Measurements from ENCODE around the gene LIPM.

The LIPM gene

GRCh38 chr10:88800152-88801125, 2.1 kb upstream of the LIPM start:
- H3K4me3 ChIP-seq (ENCODE audit: low read depth, low read length): no peak overlapping the region
- no peak overlapping the region for H3K27ac ChIP-seq (ENCODE audit: low read depth, low read length)
- H3K4me1 ChIP-seq (ENCODE audit: control insufficient read depth, insufficient read depth, low read length): peaks cover 11% of the 10 kb centered on the region
- H3K9me3 ChIP-seq (ENCODE audit: control insufficient read depth, insufficient read depth, low read length): no peaks in the 10 kb centered on the region
- H3K27me3 ChIP-seq (ENCODE audit: control insufficient read depth, insufficient read depth, low read length): no peaks in the 10 kb centered on the region; the same call in 1 of the 2 replicates
- no peak overlapping the region for H3K9ac ChIP-seq (ENCODE audit: low read depth, low read length)
- no peaks in the 10 kb centered on the region for H3K36me3 ChIP-seq (ENCODE audit: control insufficient read depth, insufficient read depth, low read length)

- Histone ChIP-seq H3K4me3 (ENCODE audit: low read depth, low read length) (no peak overlapping the region), H3K4me1 (ENCODE audit: control insufficient read depth, insufficient read depth, low read length) (peaks cover 11% of the 10 kb centered on the region)
These were observed 1.1 kb downstream of the LIPM start for GRCh38 chr10:88803641-88804040.

GRCh38 chr10:88804083-88804812, 1.7 kb downstream of the LIPM start:
- Histone ChIP-seq H3K27me3 (ENCODE audit: control insufficient read depth, insufficient read depth, low read length) (no peaks in the 10 kb centered on the region), H3K4me1 (ENCODE audit: control insufficient read depth, insufficient read depth, low read length) (peaks cover 11% of the 10 kb centered on the region), H3K27ac (ENCODE audit: low read depth, low read length) (peak overlapping the region; percentile 62), H3K4me3 (ENCODE audit: low read depth, low read length) (no peak overlapping the region), H3K9ac (ENCODE audit: low read depth, low read length) (no peak overlapping the region), H3K36me3 (ENCODE audit: control insufficient read depth, insufficient read depth, low read length) (no peaks in the 10 kb centered on the region), H3K9me3 (ENCODE audit: control insufficient read depth, insufficient read depth, low read length) (no peaks in the 10 kb centered on the region)

More at GRCh38 chr10:88803641-88804040, 1.1 kb downstream of the LIPM start:
- H3K27ac ChIP-seq (ENCODE audit: low read depth, low read length): peak overlapping the region; percentile 62
- H3K9me3 ChIP-seq (ENCODE audit: control insufficient read depth, insufficient read depth, low read length): no peaks in the 10 kb centered on the region
- H3K27me3 ChIP-seq (ENCODE audit: control insufficient read depth, insufficient read depth, low read length): no peaks in the 10 kb centered on the region
- H3K36me3 ChIP-seq (ENCODE audit: control insufficient read depth, insufficient read depth, low read length): no peaks in the 10 kb centered on the region
- H3K9ac ChIP-seq (ENCODE audit: low read depth, low read length): no peak overlapping the region

GRCh38 chr10:88805361-88805760, 2.8 kb downstream of the LIPM start:
- no peaks in the 10 kb centered on the region for H3K36me3 ChIP-seq (ENCODE audit: control insufficient read depth, insufficient read depth, low read length)
- peaks cover 11% of the 10 kb centered on the region for H3K4me1 ChIP-seq (ENCODE audit: control insufficient read depth, insufficient read depth, low read length)
- no peak overlapping the region for H3K9ac ChIP-seq (ENCODE audit: low read depth, low read length)
- H3K9me3 ChIP-seq (ENCODE audit: control insufficient read depth, insufficient read depth, low read length): no peaks in the 10 kb centered on the region
- H3K4me3 ChIP-seq (ENCODE audit: low read depth, low read length): no peak overlapping the region
- H3K27ac ChIP-seq (ENCODE audit: low read depth, low read length): no peak overlapping the region
- H3K27me3 ChIP-seq (ENCODE audit: control insufficient read depth, insufficient read depth, low read length): no peaks in the 10 kb centered on the region

- no peak overlapping the region for H3K27ac ChIP-seq (ENCODE audit: low read depth, low read length)
- no peak overlapping the region for H3K4me3 ChIP-seq (ENCODE audit: low read depth, low read length)
- no peak overlapping the region for H3K9ac ChIP-seq (ENCODE audit: low read depth, low read length)
- no peaks in the 10 kb centered on the region for H3K36me3 ChIP-seq (ENCODE audit: control insufficient read depth, insufficient read depth, low read length)
- H3K9me3 ChIP-seq (ENCODE audit: control insufficient read depth, insufficient read depth, low read length): no peaks in the 10 kb centered on the region
- H3K27me3 ChIP-seq (ENCODE audit: control insufficient read depth, insufficient read depth, low read length): no peaks in the 10 kb centered on the region
- H3K4me1 ChIP-seq (ENCODE audit: control insufficient read depth, insufficient read depth, low read length): peaks cover 11% of the 10 kb centered on the region
These were observed 3.4 kb downstream of the LIPM start for GRCh38 chr10:88805924-88806323.

- Histone ChIP-seq H3K4me3 (ENCODE audit: low read depth, low read length) (no peak overlapping the region), H3K9ac (ENCODE audit: low read depth, low read length) (no peak overlapping the region), H3K9me3 (ENCODE audit: control insufficient read depth, insufficient read depth, low read length) (no peaks in the 10 kb centered on the region), H3K4me1 (ENCODE audit: control insufficient read depth, insufficient read depth, low read length) (no peaks in the 10 kb centered on the region), H3K27ac (ENCODE audit: low read depth, low read length) (no peak overlapping the region), H3K36me3 (ENCODE audit: control insufficient read depth, insufficient read depth, low read length) (no peaks in the 10 kb centered on the region), H3K27me3 (ENCODE audit: control insufficient read depth, insufficient read depth, low read length) (no peaks in the 10 kb centered on the region)
These were observed 7.1 kb downstream of the LIPM start for GRCh38 chr10:88809621-88810020.

- no peak overlapping the region for H3K9ac ChIP-seq (ENCODE audit: low read depth, low read length)
- H3K9me3 ChIP-seq (ENCODE audit: control insufficient read depth, insufficient read depth, low read length): no peaks in the 10 kb centered on the region
- H3K36me3 ChIP-seq (ENCODE audit: control insufficient read depth, insufficient read depth, low read length): no peaks in the 10 kb centered on the region
- H3K4me1 ChIP-seq (ENCODE audit: control insufficient read depth, insufficient read depth, low read length): no peaks in the 10 kb centered on the region
- no peaks in the 10 kb centered on the region for H3K27me3 ChIP-seq (ENCODE audit: control insufficient read depth, insufficient read depth, low read length)
- no peak overlapping the region for H3K27ac ChIP-seq (ENCODE audit: low read depth, low read length)
- H3K4me3 ChIP-seq (ENCODE audit: low read depth, low read length): no peak overlapping the region
These were observed 7.8 kb downstream of the LIPM start for GRCh38 chr10:88810196-88810961.

GRCh38 chr10:88813200-88813599, 10.7 kb downstream of the LIPM start:
- Histone ChIP-seq H3K9ac (ENCODE audit: low read depth, low read length) (no peak overlapping the region), H3K9me3 (ENCODE audit: control insufficient read depth, insufficient read depth, low read length) (no peaks in the 10 kb centered on the region), H3K4me1 (ENCODE audit: control insufficient read depth, insufficient read depth, low read length) (no peaks in the 10 kb centered on the region), H3K4me3 (ENCODE audit: low read depth, low read length) (no peak overlapping the region), H3K36me3 (ENCODE audit: control insufficient read depth, insufficient read depth, low read length) (no peaks in the 10 kb centered on the region), H3K27me3 (ENCODE audit: control insufficient read depth, insufficient read depth, low read length) (no peaks in the 10 kb centered on the region), H3K27ac (ENCODE audit: low read depth, low read length) (no peak overlapping the region)

- no peaks in the 10 kb centered on the region for H3K9me3 ChIP-seq (ENCODE audit: control insufficient read depth, insufficient read depth, low read length)
- no peaks in the 10 kb centered on the region for H3K36me3 ChIP-seq (ENCODE audit: control insufficient read depth, insufficient read depth, low read length)
- no peaks in the 10 kb centered on the region for H3K4me1 ChIP-seq (ENCODE audit: control insufficient read depth, insufficient read depth, low read length)
- H3K27me3 ChIP-seq (ENCODE audit: control insufficient read depth, insufficient read depth, low read length): no peaks in the 10 kb centered on the region
- H3K4me3 ChIP-seq (ENCODE audit: low read depth, low read length): no peak overlapping the region
- no peak overlapping the region for H3K27ac ChIP-seq (ENCODE audit: low read depth, low read length)
- no peak overlapping the region for H3K9ac ChIP-seq (ENCODE audit: low read depth, low read length)
These were observed 16.8 kb downstream of the LIPM start for GRCh38 chr10:88819290-88819689.

GRCh38 chr10:88820748-88821401, 18.3 kb downstream of the LIPM start:
- H3K9ac ChIP-seq (ENCODE audit: low read depth, low read length): no peak overlapping the region
- H3K36me3 ChIP-seq (ENCODE audit: control insufficient read depth, insufficient read depth, low read length): no peaks in the 10 kb centered on the region
- H3K4me1 ChIP-seq (ENCODE audit: control insufficient read depth, insufficient read depth, low read length): no peaks in the 10 kb centered on the region
- H3K27me3 ChIP-seq (ENCODE audit: control insufficient read depth, insufficient read depth, low read length): no peaks in the 10 kb centered on the region
- H3K27ac ChIP-seq (ENCODE audit: low read depth, low read length): no peak overlapping the region
- no peaks in the 10 kb centered on the region for H3K9me3 ChIP-seq (ENCODE audit: control insufficient read depth, insufficient read depth, low read length)
- H3K4me3 ChIP-seq (ENCODE audit: low read depth, low read length): no peak overlapping the region

All from HUES48 (cell line).